Fibroblast of gingiva (primary cell): ENCODE data around the gene BOK.
"Not testable (repeated sequence)": the region's sequence is repeated elsewhere in the genome, so short reads cannot be mapped to it uniquely, and the experiment has no call there.

ENCODE experiments used
- DNase-seq: peaks from one replicate; pipeline ENCODE4 v3.0.0-alpha.2; 2011; ENCODE audit warnings: low read depth

The BOK gene

DNA sequence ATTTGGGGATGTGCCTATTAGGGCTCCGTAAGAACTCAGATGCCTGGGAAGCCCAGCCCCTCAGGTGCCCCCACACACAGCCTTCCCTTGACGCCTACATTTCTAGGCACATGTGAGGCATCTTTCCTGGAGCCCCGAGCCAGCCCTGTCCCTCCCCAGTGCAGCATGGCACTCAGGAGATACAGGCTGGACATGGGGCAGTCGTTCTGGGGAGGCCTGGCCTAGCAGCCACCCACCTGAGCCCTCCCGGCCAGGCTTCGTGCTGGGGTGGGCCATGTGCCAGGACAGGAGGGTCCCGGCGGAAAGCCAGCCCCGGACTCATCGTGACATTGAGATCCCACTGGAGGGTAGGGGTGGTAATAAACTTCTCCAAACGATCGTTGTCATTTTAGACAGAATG is 15.2 kb downstream of the BOK start:
- no peak for DNase-seq

DNA sequence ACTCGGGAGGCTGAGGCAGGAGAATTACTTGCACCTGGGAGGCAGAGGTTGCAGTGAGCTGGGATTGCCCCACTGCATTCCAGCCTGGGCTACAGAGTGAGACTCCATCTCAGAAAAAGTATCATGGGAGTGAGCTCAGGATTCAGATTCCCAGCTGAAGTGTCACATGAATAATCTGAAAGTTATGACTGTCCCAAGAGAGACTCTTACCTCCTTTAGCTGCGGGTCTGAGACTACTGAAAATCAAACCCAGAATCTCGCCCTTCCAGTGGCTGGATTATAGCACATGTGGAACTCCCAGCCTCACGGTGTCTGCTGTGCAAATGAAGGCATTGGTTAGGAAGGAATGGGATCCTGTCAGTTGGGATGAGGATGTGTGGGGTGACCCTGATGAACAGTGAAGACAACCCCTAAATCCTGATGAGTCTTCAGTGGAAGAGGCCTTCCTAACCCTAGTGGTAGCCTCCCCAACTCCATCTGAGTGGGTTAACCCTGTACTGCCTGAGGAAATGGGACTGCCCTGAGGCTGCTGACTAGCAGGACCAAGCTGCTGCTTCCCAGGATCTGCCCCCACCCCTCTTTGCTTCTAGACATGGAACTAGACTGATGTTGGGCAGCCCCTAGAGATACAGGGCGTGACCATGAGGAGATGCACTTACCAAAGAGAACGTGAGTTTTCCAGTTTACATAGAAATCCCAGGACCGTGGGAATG is 16.5 kb downstream of the BOK start:
- DNase-seq, result no peak

DNA sequence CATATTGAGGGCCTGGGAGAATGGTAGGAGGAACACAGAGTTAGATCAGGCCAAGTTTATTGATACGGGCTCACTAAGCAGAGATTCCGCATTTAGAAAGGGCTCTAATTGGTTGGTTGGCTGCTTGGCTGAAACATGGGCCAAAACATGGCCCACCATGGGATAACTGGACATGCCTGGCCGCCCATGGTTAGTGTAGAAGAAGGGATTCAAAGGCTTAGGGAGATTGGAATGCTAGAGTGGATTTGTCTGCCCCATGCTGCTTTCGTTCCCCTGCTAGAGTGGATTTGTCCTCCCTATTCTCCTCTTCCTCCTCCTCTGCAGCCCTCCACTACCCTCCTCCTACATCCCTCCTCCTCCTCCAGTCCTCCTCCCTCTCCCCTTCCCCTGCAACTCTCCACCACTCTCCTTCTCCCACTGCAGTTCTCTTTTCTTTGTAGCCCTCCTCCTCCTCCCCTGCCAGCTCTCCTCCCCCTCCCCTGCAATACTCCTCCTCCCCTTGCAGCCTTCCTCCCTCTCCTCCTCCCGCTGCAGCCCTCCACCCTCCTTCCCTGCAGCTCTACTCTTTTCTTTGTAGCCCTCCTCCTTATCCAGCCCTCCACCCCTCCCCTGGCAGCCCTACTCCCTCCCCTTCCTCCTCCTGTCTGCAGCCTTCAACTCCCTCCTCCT is 17.2 kb downstream of the BOK start:
- DNase-seq, result no peak

GRCh38 chr2:241576293-241576654 is 17.7 kb downstream of the BOK start:
- DNase-seq, result no peak

- DNase-seq, result no peak
Observed at GRCh38 chr2:241577413-241578122, 19.0 kb downstream of the BOK start.

DNA sequence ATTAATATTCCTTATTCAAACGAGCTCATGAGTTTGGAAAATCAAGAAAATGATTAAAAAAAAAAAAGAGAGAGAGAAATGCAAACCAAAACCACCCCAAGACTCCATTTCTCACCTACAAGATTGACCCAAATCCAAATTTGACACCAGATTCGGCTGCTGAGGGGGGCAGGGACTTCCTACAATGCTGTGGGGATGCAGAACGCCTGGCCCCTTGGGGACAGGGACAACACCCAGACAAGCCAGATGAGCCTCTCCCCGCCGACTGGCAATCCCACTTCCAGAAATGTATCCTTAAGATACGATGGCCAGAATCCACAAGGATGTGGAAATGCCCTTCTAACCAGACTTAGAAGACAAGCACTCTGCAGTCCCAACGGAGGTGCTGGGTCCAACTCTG is 20.7 kb downstream of the BOK start:
- DNase-seq, result no peak

DNA sequence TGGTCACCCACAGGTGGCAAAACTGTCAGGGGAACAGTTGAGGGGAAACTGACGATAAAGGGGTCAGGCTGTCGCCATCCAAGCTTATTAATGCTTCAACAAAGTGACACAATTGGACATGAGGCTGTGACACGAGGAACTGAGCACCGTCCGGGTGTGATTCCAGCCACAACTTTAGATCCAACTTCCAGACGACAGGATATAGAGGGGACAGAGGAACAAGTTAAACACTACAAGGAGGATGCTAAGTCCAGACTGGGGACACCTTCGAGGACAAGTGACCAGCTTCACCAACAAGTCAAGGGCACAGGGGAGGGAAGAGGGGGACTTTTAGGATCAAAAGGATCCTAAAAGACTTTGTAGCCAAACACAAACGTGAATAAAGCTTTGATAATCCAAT is 23.8 kb downstream of the BOK start:
- DNase-seq, result no peak

- no peak for DNase-seq
Observed at GRCh38 chr2:241582806-241583205, 24.3 kb downstream of the BOK start.

DNA sequence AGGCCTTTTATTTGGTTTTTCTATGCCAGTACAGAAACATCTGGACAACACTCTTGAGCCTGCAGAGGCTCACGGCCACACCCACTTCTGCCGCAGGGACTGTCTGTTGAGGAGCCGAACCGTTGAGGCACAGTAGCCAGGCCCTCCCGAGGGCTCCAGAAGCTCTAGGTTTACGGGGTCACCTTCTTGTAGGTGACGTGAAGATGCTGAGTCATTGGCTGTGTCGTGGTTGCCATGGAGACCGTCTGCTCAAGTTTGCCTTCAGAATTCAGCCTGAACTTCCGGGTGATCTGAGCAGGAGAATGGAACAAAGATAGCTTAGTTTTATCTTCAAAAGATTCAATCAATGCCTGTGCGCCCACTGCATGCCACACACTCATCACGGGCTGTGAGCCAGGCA is 25.9 kb downstream of the BOK start:
- no peak for DNase-seq

DNA sequence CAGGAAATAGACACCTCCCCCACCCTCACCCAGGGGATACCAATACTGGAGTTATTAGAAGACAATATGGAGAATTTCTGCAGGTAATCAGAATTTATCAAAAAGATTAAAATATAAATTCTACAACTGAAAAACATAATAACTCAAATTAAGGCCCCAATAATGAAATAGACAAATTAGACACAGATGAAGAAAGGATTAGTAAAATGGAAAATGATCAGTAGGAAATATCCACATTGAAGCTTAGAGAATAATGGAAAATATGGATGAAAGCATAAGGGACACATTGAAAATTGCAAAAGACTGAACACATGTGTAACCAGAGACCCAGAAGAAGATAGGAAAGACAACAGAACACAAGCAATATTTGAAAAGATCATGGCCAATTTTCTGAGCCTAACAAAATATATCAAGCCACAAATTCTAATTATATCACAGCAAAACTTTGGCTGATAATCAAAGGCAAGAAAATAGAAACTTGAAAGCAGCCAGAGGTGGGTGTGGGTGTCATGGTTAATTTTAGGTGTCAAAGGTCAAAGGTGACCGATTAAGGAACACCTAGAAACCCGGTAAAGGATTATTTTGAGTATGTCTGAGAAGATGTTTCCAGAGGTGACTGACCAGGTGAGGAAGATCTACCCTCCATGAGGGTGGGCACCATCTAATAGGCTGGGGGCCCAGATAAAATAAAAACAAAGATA is 28.2 kb downstream of the BOK start:
- no peak for DNase-seq

GRCh38 chr2:241589863-241590262 is 31.3 kb downstream of the BOK start:
- not testable (repeated sequence) for DNase-seq

GRCh38 chr2:241590496-241591455 is 32.2 kb downstream of the BOK start:
- DNase-seq, result not testable (repeated sequence)

GRCh38 chr2:241592126-241592845 is 33.7 kb downstream of the BOK start:
- DNase-seq, result no peak

DNA sequence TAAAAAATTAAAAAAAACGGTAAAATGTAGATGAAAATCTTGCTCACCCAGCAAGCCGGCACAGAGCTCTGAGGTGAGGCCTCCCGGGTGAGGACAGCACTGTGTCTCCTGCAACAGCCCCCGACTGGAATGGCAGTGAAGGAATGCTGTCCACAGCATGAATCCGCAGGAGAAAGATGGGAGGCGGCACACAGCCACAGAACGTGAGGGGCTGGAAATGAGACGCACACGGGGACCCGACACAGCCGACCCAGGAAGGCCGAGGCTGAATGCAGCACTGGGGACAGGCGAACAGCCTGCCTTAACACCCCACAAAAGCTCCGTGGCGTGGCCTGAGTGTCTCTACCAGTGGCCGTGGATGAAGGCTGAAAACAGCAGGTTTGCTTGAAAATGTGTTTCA is 34.7 kb downstream of the BOK start:
- DNase-seq, result no peak

- DNase-seq, result no peak
Observed at GRCh38 chr2:241595600-241596140, 37.1 kb downstream of the BOK start.

GRCh38 chr2:241597561-241597960 is 39.0 kb downstream of the BOK start:
- DNase-seq, result no peak

DNA sequence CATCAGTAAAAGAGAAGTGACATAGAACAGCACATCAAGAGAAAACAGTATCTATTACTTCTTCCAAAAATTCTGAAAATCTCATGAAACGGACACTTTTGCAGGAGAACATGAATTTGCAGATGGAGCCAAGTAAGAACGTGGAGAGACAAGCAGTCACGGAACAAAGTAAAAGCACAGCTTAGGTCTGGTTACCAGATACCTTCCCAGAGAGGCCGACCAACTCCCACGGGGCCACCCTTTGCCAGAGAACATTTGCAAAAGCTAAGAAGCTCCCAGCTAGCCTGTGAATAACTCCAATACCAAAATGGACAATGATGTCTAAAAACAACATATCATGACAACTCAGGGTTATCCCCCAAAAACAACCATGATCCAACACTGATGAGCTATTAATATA is 39.5 kb downstream of the BOK start:
- DNase-seq, result peak; percentile 75

- DNase-seq, result no peak
Observed at GRCh38 chr2:241598487-241598886, 39.9 kb downstream of the BOK start.

DNA sequence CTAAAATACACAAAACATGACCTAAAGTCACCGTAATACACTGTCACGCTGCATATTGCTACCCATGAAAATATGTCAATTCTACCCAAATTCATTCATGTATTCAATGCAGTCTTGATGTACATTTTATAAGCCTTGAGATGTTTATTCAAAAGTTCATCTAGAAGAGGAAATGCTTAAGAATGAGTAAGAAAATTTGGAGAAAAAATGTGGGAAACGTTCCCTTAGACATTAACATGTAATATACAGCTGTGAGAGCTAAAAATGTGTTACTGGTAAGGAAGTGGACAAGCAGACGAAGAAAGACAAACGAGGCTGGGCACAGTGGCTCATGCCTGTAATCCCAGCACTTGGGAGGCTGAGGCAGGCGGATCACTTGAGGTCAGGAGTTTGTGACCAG is 41.1 kb downstream of the BOK start:
- no peak for DNase-seq

DNA sequence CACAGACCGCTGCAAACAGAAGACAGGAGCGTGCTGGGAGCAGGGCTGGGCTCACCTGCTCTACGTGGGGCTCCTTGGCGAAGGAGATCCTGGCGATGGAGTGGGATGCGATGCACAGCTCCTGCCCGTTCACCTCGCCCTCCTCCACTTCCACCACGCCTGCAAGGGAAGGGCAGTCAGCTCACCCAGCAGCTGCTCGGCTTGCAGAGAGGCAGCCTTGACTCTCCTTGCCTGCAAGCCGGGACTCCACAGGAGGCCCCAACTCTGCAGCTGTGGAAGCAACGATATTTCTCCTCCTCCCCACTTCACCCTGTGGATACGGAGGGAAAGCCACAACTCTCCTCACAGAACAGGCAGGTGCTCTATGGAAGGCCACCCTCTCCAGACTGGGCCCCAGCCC is 43.3 kb downstream of the BOK start:
- DNase-seq, result no peak

DNA sequence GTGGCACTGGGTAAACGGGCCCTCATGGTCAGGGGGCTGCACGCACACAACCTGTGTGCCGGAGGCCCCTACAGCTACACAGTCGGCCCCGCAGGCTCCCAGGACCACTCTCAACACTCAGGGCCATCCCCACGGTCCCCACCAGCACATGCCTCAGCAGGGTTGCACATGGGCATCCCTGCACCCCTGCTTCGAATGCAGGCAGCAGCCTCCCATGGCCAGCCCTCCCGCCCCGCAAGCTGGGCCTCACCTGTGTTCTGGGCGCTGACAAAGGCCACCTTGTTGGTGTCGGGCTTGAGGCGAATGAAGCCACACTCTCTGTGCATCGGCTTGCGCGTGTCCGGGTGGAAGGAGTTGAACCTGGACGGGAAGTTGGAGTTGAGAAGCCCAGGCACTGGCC is 44.2 kb downstream of the BOK start:
- DNase-seq, result no peak
